ENCODE measurements around the gene SACM1L.

The SACM1L gene

GRCh38 chr3:45792516-45793172 is 103.4 kb downstream of the SACM1L start:
- DNase-seq, result no peak

- DNase-seq, result no peak
These were observed 104.4 kb downstream of the SACM1L start for GRCh38 chr3:45793482-45794176.

GRCh38 chr3:45794177-45794560 is 105.0 kb downstream of the SACM1L start:
- no peak for DNase-seq

GRCh38 chr3:45794660-45795059 is 105.5 kb downstream of the SACM1L start:
- no peak for DNase-seq

Data from NCI-H2029 treated with DMSO at 0.1 percent for 48 hours (cell line).